ENCODE data around the gene LARP1B. TPM values are rescaled to one million over a fixed set of nuclear protein-coding genes. Genes with fewer than 3 reads are reported as not detected.
"Not testable (repeated sequence)": the region's sequence is repeated elsewhere in the genome, so short reads cannot be mapped to it uniquely, and the experiment has no call there.

Gene LARP1B
- total and polyA plus RNA-seq, 2 donors (not counting 1 experiment from before 2014, with no cell fraction given): 4.5 to 14.6 TPM

- Mint-ChIP-seq H3K27ac (no peak overlapping the region), H3K4me3 (no peak overlapping the region), H3K9me3 (ENCODE audit: insufficient read depth) (no peaks in the 10 kb centered on the region), H3K4me1 (no peaks in the 10 kb centered on the region), H3K27me3 (peaks cover 7% of the 10 kb centered on the region)
- H3K27me3 ChIP-seq (replicated peaks in 1 of 4; ENCODE audit: control extremely low read depth in 1 of 4, control insufficient read depth in 3 of 4, insufficient read depth in 4 of 4, low read length in 3 of 4): peaks cover 0 to 4% (median 0%) of the 10 kb centered on the region in 4 experiments
- intact Hi-C loops (cut with micrococcal nuclease): no loop called here
- ChIA-PET POLR2A (no interaction called here), CTCF (no interaction called here)
- no peaks in the 10 kb centered on the region for H3K79me2 ChIP-seq (ENCODE audit: control insufficient read depth, insufficient read depth, low read length)
- no peak overlapping the region for H3K27ac ChIP-seq (ENCODE audit: low read length in 2 of 2)
- TF ChIP-seq EZH2 (IDR thresholded peaks at IDR 0.05; ENCODE audit: borderline replicate concordance, insufficient read depth, low read depth, low read length, poor library complexity, severe bottlenecking): no peak
- TF ChIP-seq CTCF (IDR thresholded peaks at IDR 0.05): no peak
- H3K9ac ChIP-seq (ENCODE audit: low read length): no peak overlapping the region
- H3K9me3 ChIP-seq (ENCODE audit: control extremely low read depth in 1 of 3, control insufficient read depth in 2 of 3, insufficient read depth in 1 of 3, low read length in 2 of 3): peaks cover 0 to 3% (median 0%) of the 10 kb centered on the region in 3 donors
- no peak for DNase-seq
- no peaks in the 10 kb centered on the region for H3K36me3 ChIP-seq (replicated peaks in 1 of 2; ENCODE audit: control extremely low read depth in 1 of 2, control insufficient read depth in 1 of 2, extremely low read depth in 1 of 2, insufficient read depth in 2 of 2, low read length in 1 of 2)
- H4K20me1 ChIP-seq (ENCODE audit: control insufficient read depth, insufficient read depth, low read length, poor library complexity, severe bottlenecking): no peaks in the 10 kb centered on the region
- H3K4me2 ChIP-seq (replicated peaks; ENCODE audit: low read depth, low read length, poor library complexity, severe bottlenecking): no peak overlapping the region
- no peak for ATAC-seq (ENCODE audit: low read depth)
- H3K4me3 ChIP-seq (ENCODE audit: control extremely low read depth in 1 of 5, extremely low read depth in 1 of 5, insufficient read depth in 1 of 5, low read depth in 2 of 5, low read length in 4 of 5): no peak overlapping the region
- H3K4me1 ChIP-seq (ENCODE audit: control insufficient read depth in 2 of 2, insufficient read depth in 2 of 2, low read length in 2 of 2): no peaks in the 10 kb centered on the region
- 92% methylated on average over 3 of the region's 4 CpGs for WGBS (ENCODE audit: insufficient coverage)
- no peak overlapping the region for H2AFZ ChIP-seq (ENCODE audit: insufficient read depth, low read depth, low read length, poor library complexity, severe bottlenecking)
These were observed 181.5 kb downstream of the LARP1B start for GRCh38 chr4:128242601-128243000.

- Histone ChIP-seq H2AFZ (ENCODE audit: insufficient read depth, low read depth, low read length, poor library complexity, severe bottlenecking) (no peak overlapping the region), H3K27me3 (replicated peaks in 1 of 4; ENCODE audit: control extremely low read depth in 1 of 4, control insufficient read depth in 3 of 4, insufficient read depth in 4 of 4, low read length in 3 of 4) (peaks cover 0 to 4% (median 0%) of the 10 kb centered on the region in 4 experiments), H4K20me1 (ENCODE audit: control insufficient read depth, insufficient read depth, low read length, poor library complexity, severe bottlenecking) (no peaks in the 10 kb centered on the region), H3K4me1 (ENCODE audit: control insufficient read depth in 2 of 2, insufficient read depth in 2 of 2, low read length in 2 of 2) (no peaks in the 10 kb centered on the region), H3K4me2 (replicated peaks; ENCODE audit: low read depth, low read length, poor library complexity, severe bottlenecking) (no peak overlapping the region), H3K9me3 (ENCODE audit: control extremely low read depth in 1 of 3, control insufficient read depth in 2 of 3, insufficient read depth in 1 of 3, low read length in 2 of 3) (peaks cover 0 to 8% (median 3%) of the 10 kb centered on the region in 3 donors), H3K4me3 (ENCODE audit: control extremely low read depth in 1 of 5, extremely low read depth in 1 of 5, insufficient read depth in 1 of 5, low read depth in 2 of 5, low read length in 4 of 5) (no peak overlapping the region), H3K27ac (ENCODE audit: low read length in 2 of 2) (no peak overlapping the region), H3K9ac (ENCODE audit: low read length) (no peak overlapping the region), H3K79me2 (ENCODE audit: control insufficient read depth, insufficient read depth, low read length) (no peaks in the 10 kb centered on the region), H3K36me3 (replicated peaks in 1 of 2; ENCODE audit: control extremely low read depth in 1 of 2, control insufficient read depth in 1 of 2, extremely low read depth in 1 of 2, insufficient read depth in 2 of 2, low read length in 1 of 2) (no peaks in the 10 kb centered on the region)
- intact Hi-C loops (cut with micrococcal nuclease): no loop called here
- Mint-ChIP-seq H3K9me3 (ENCODE audit: insufficient read depth) (peaks cover 7% of the 10 kb centered on the region), H3K27ac (no peak overlapping the region), H3K27me3 (peaks cover 7% of the 10 kb centered on the region), H3K4me3 (no peak overlapping the region), H3K4me1 (no peaks in the 10 kb centered on the region)
- CTCF ChIA-PET: no interaction called here
- no peak for DNase-seq
- ATAC-seq (ENCODE audit: low read depth): no peak
- POLR2A ChIA-PET: no interaction called here
- TF ChIP-seq EZH2 (IDR thresholded peaks at IDR 0.05; ENCODE audit: borderline replicate concordance, insufficient read depth, low read depth, low read length, poor library complexity, severe bottlenecking) (no peak), CTCF (IDR thresholded peaks at IDR 0.05) (no peak)
- WGBS (ENCODE audit: insufficient coverage): 80% methylated on average over 1 of the region's 2 CpGs
These were observed 183.3 kb downstream of the LARP1B start for GRCh38 chr4:128244379-128244778.

GRCh38 chr4:128245391-128245790 is 184.3 kb downstream of the LARP1B start:
- H3K27me3 Mint-ChIP-seq; H3K36me3 ChIP-seq (replicated peaks in 1 of 2; ENCODE audit: control extremely low read depth in 1 of 2, control insufficient read depth in 1 of 2, extremely low read depth in 1 of 2, insufficient read depth in 2 of 2, low read length in 1 of 2); H3K4me1 ChIP-seq (ENCODE audit: control insufficient read depth in 2 of 2, insufficient read depth in 2 of 2, low read length in 2 of 2); H3K4me3 ChIP-seq (ENCODE audit: control extremely low read depth in 1 of 5, extremely low read depth in 1 of 5, insufficient read depth in 1 of 5, low read depth in 2 of 5, low read length in 4 of 5); H3K4me3 Mint-ChIP-seq; ATAC-seq (ENCODE audit: low read depth); intact Hi-C loops (cut with micrococcal nuclease); H4K20me1 ChIP-seq (ENCODE audit: control insufficient read depth, insufficient read depth, low read length, poor library complexity, severe bottlenecking); H3K4me2 ChIP-seq (replicated peaks; ENCODE audit: low read depth, low read length, poor library complexity, severe bottlenecking); CTCF ChIA-PET; DNase-seq; H3K4me1 Mint-ChIP-seq; H3K27ac ChIP-seq (ENCODE audit: low read length in 2 of 2); H3K9me3 ChIP-seq (ENCODE audit: control extremely low read depth in 1 of 3, control insufficient read depth in 2 of 3, insufficient read depth in 1 of 3, low read length in 2 of 3); H3K27me3 ChIP-seq (replicated peaks in 1 of 4; ENCODE audit: control extremely low read depth in 1 of 4, control insufficient read depth in 3 of 4, insufficient read depth in 4 of 4, low read length in 3 of 4); POLR2A ChIA-PET; H3K9ac ChIP-seq (ENCODE audit: low read length); H2AFZ ChIP-seq (ENCODE audit: insufficient read depth, low read depth, low read length, poor library complexity, severe bottlenecking); H3K9me3 Mint-ChIP-seq (ENCODE audit: insufficient read depth); H3K27ac Mint-ChIP-seq; H3K79me2 ChIP-seq (ENCODE audit: control insufficient read depth, insufficient read depth, low read length): not testable (repeated sequence)
- 73% methylated on average over 4 of the region's 5 CpGs for WGBS (ENCODE audit: insufficient coverage)

Data from B cell (primary cell).